Naive thymus-derived CD8-positive, alpha-beta T cell (primary cell): Measurements from ENCODE around the gene SNAPC2. TPM values are rescaled to one million over a fixed set of nuclear protein-coding genes. Genes with fewer than 3 reads are reported as not detected.
A peak's percentile ranks its signal among the peaks of the same experiment; 100 is the strongest.
"Not testable (repeated sequence)": the region's sequence is repeated elsewhere in the genome, so short reads cannot be mapped to it uniquely, and the experiment has no call there.

Experiments
- ATAC-seq, 2 donors: fragments of 150-1000 bp; cut with Tn5 transposase in 1 of 2; sonication (Bioruptor Pico), chemical (Tn5 transposase) in 1 of 2; 1 replicate in 1 of 2; 2 replicates in 1 of 2; pipeline ENCODE4 v1.10.0; 2021; ENCODE audit warnings: mild to moderate bottlenecking in 2 of 2, moderate library complexity in 2 of 2
- POLR2A ChIA-PET: fragments of 350-600 bp; sonication (Branson Sonifier 250); formaldehyde crosslinking; loops from one replicate; lab custom pipeline; 2021; ENCODE audit warnings: antibody characterized with exemption; lab: Charles Lee
- DNase-seq, 10 donors: peaks; one replicate each; pipeline versions ENCODE4 v3.0.0 to v3.0.0-alpha.2; 2020 to 2022
- H3K27ac Mint-ChIP-seq, 10 donors: one replicate each; pipeline ENCODE4 v1.8.0; 2020 to 2022; ENCODE audit warnings: mild to moderate bottlenecking in 10 of 10, mixed read lengths in 10 of 10, moderate library complexity in 4 of 10, inconsistent platforms in 1 of 10
- H3K27me3 Mint-ChIP-seq, 5 donors: one replicate each; pipeline ENCODE4 v1.8.0; 2021 to 2022; ENCODE audit warnings: mixed read lengths in 5 of 5
- H3K36me3 Mint-ChIP-seq, 3 donors: one replicate each; pipeline ENCODE4 v1.8.0; 2020 to 2022; ENCODE audit warnings: mixed read lengths in 3 of 3, mild to moderate bottlenecking in 2 of 3, inconsistent platforms in 1 of 3
- H3K4me1 Mint-ChIP-seq, 4 donors: one replicate each; pipeline ENCODE4 v1.8.0; 2021 to 2022; ENCODE audit warnings: mixed read lengths in 4 of 4
- H3K4me3 Mint-ChIP-seq, 10 donors: one replicate each; pipeline ENCODE4 v1.8.0; 2020 to 2022; ENCODE audit warnings: mild to moderate bottlenecking in 10 of 10, mixed read lengths in 10 of 10, moderate library complexity in 6 of 10, inconsistent platforms in 1 of 10
- H3K9me3 Mint-ChIP-seq, 9 donors: one replicate each; pipeline ENCODE4 v1.8.0; 2020 to 2022; ENCODE audit warnings: mixed read lengths in 9 of 9, mild to moderate bottlenecking in 3 of 9, inconsistent platforms in 1 of 9, moderate library complexity in 1 of 9
- polyA plus RNA-seq, 3 donors: library from polyadenylated mRNA; unstranded; fragments of 300-500 nt; fragmentation: Illumina TruSeq; gene quantifications; one replicate each; pipeline ENCODE4 v1.2.3, GENCODE V29; 2021
- total RNA-seq, 8 experiments: library from RNA in 2 of 8; stranded (reverse) in 2 of 8; gene quantifications; one replicate each; pipeline ENCODE4 v1.2.3 and lab custom pipeline; 2021 to 2026

The SNAPC2 gene
- total and polyA plus RNA-seq, 5 experiments from 2014 or later: 11.4 to 19.9 (median 14.3) TPM

DNA sequence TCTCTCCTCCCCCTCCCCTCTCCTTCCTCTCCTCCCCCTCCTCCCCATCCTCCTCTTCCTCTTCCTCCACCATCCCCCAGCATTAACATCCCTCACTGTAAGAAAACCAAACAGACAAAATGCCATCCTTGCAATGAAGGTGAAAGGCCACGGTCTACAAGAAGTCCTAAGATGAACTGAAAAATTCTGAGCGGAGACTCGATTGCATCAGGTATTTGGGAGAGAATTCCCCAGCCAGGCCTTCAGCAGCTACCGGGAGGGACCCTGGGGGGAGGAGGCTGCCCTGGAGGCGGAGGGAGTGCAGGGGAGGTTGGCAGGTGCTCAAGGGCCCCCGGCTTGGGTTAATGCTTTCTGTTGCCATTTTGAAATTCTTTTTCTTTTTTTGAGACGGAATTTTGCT lies 33.4 kb downstream of the SNAPC2 start:
- H3K9me3 Mint-ChIP-seq: no peaks in the 10 kb centered on the region
- POLR2A ChIA-PET: no interaction called here
- H3K4me1 Mint-ChIP-seq: no peaks in the 10 kb centered on the region
- DNase-seq: no peak
- peaks cover 0 to 4% (median 0%) of the 10 kb centered on the region in 3 donors for H3K36me3 Mint-ChIP-seq
- H3K27ac Mint-ChIP-seq: no peak overlapping the region
- no peak overlapping the region for H3K4me3 Mint-ChIP-seq
- no peaks in the 10 kb centered on the region for H3K27me3 Mint-ChIP-seq
- ATAC-seq: no peak

DNA sequence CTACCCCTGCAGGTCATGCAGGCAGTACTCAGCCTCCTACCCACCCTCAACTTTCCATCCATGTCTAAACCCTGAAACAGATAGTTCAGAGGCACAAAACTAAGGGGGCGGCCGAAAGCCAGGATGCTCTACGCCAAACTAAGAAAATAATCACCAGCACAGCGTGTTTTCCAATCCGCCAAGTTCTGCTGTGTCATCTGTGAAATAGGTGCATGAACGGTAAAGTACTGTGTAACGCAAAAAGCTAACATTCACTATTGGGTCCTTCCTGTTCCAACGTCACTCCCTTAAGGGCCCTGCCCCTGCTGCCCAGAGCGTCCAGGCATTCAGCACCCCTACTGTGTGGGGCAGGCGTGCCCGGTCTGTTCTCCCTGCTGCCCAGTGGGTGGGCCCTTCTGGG lies 35.6 kb downstream of the SNAPC2 start:
- no peak overlapping the region for H3K4me3 Mint-ChIP-seq
- no peak for ATAC-seq
- H3K4me1 Mint-ChIP-seq: no peaks in the 10 kb centered on the region
- H3K27me3 Mint-ChIP-seq: no peaks in the 10 kb centered on the region
- H3K27ac Mint-ChIP-seq: peak overlapping the region in 1 of 10 donors; percentile 49
- peaks cover 0 to 11% (median 0%) of the 10 kb centered on the region in 3 donors for H3K36me3 Mint-ChIP-seq
- DNase-seq: no peak
- H3K9me3 Mint-ChIP-seq: no peaks in the 10 kb centered on the region
- POLR2A ChIA-PET: no interaction called here

DNA sequence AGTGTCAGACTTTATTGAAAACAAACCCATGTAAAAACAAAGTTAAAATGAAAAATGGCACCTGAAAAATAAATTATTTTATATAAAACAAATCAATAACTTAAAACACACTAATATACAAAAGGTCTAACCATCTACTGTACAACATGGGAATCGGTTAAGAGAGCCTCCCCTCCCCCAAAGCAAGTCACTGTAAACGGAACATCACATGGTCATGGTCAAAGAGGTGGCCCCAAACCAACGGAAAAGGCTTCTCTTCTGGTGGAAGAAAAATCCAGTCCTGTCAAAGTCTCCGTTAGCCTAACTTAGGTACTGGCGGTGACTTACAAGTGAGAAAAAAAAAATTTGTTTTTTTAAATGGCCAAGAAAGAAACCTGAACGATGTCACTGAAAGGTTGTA lies 39.1 kb downstream of the SNAPC2 start:
- Mint-ChIP-seq H3K36me3 (peaks cover 0 to 32% (median 2%) of the 10 kb centered on the region in 3 donors), H3K9me3 (no peaks in the 10 kb centered on the region), H3K4me1 (no peaks in the 10 kb centered on the region), H3K27me3 (no peaks in the 10 kb centered on the region), H3K27ac (peak overlapping the region in 2 of 10 donors; percentile 4 to 37), H3K4me3 (no peak overlapping the region)
- DNase-seq (no peak), ATAC-seq (no peak)
- POLR2A ChIA-PET: interaction anchor here (0.7 kb wide), 1 partner anchor 16 kb away, joined by 3 read pairs; no protein-coding TSS in a partner anchor

DNA sequence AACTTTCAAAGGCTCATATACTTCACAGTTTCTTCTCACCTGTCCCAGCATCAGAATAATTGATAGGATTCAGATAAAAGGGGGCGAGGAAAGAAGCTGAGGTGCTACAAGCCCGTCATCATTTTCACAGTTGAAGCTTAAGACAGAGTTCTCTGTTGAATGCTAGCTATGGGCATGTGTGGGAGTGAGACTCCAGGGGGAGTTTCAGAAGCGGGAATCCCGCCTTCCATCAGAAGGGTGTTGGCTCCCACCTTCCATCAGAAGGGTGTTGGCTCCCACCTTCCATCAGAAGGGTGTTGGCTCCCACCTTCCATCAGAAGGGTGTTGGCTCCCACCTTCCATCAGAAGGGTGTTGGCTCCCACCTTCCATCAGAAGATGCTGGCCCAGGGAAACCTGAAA lies 40.9 kb downstream of the SNAPC2 start:
- not testable (repeated sequence) for H3K27me3 Mint-ChIP-seq, H3K4me1 Mint-ChIP-seq, ATAC-seq, H3K4me3 Mint-ChIP-seq, H3K9me3 Mint-ChIP-seq, H3K27ac Mint-ChIP-seq
- H3K36me3 Mint-ChIP-seq: peaks cover 0 to 43% (median 2%) of the 10 kb centered on the region in 3 donors
- peak in 1 of 10 donors; percentile 32 for DNase-seq
- POLR2A ChIA-PET: interaction anchor here (0.6 kb wide), 1 partner anchor 358 kb away, joined by 3 read pairs; no protein-coding TSS in a partner anchor

DNA sequence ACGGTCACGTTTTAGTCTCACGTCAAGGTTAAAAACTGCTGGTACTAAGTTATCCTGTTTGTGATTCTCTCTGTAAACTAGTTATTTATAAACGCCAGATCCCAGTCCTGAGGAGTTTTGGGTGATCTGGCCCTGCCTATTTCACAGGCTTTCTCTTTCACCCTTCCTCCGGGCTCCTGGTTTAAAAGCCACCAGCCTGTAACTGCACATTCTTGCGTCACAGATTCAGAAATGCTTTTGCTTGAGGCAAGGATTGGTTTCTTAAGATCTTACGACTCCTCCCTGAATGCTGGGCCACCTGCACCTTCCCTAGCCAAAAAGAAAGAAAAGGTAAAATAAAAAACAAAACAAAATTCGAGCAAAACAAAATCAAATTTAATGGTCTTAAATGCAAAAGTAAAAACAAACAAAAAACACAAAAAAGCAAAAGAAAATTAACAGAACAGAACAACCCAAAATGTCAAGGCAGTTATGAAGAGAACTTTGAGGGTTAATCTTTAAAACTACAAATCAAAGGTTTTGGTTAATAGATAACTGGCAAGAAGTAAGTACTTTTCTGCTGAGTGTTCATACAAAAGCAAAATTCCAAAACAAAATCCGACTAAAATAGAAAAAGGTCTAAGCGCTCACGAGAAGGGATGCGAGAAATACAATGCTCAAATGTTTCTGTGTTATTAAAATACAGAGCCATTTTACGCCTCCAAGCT lies 41.9 kb downstream of the SNAPC2 start:
- POLR2A ChIA-PET: no interaction called here
- no peaks in the 10 kb centered on the region for H3K9me3 Mint-ChIP-seq
- DNase-seq (no peak), ATAC-seq (no peak)
- H3K4me3 Mint-ChIP-seq: no peak overlapping the region
- H3K36me3 Mint-ChIP-seq: peaks cover 0 to 47% (median 2%) of the 10 kb centered on the region in 3 donors
- H3K27me3 Mint-ChIP-seq: no peaks in the 10 kb centered on the region
- peak overlapping the region in 3 of 10 donors; percentile 1 to 43 (median 6) for H3K27ac Mint-ChIP-seq
- no peaks in the 10 kb centered on the region for H3K4me1 Mint-ChIP-seq

DNA sequence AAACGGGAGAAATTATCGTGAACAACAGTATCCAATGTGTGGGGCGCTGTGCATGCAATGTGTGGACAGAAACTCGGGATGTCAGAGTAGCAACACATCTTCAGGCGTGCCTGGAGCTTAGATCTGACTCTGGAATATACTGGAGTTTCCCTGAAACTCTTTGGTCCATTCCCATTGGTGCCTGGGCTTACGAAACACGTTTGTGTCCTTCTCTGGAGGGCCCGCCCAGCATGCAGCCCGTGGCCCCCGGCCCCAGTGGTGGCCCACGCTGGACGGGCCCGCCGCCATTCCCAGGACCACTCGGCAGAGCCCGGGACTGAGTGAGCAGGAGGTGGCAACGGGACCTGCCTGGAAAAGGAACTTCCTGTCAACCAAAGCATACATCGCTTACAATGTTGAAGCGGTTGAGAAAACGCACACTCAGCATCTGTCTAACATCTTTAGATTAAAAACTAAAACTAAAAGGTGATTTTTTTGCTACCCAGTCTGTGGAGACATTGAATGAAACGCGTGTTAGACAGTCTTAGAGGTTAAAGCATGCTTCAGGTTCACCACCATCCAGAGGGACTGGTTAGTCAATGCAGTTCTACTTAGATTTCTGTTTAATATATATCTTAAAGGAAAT lies 42.6 kb downstream of the SNAPC2 start:
- POLR2A ChIA-PET: no interaction called here
- no peaks in the 10 kb centered on the region for H3K9me3 Mint-ChIP-seq
- H3K36me3 Mint-ChIP-seq: peaks cover 0 to 52% (median 5%) of the 10 kb centered on the region in 3 donors
- H3K27me3 Mint-ChIP-seq: no peaks in the 10 kb centered on the region
- peak overlapping the region in 1 of 10 donors; percentile 43 for H3K27ac Mint-ChIP-seq
- DNase-seq (no peak), ATAC-seq (no peak)
- H3K4me3 Mint-ChIP-seq: no peak overlapping the region
- H3K4me1 Mint-ChIP-seq: no peaks in the 10 kb centered on the region

DNA sequence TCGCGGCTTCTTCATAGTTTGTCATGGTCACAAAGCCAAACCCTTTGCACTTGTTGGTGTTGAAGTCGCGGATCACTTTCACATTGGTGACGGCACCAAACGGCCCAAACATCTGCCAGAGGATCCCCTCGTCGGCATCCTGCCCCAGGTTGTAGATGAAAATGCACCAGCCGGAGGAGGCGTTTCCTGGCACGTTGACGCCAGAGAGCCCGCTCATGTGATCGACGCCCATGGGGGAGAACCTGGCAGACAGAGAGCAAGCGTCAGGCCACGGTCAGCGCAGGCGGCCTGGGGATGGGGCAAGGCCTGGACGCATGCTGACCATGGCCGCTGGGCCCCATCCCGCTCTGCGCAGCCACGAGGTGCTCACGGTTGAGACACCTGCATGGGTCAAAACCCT lies 43.4 kb downstream of the SNAPC2 start:
- ATAC-seq (no peak), DNase-seq (peak in 1 of 10 donors; percentile 52)
- Mint-ChIP-seq H3K4me1 (no peaks in the 10 kb centered on the region), H3K27ac (peak overlapping the region in 1 of 10 donors; percentile 14), H3K4me3 (no peak overlapping the region), H3K9me3 (no peaks in the 10 kb centered on the region), H3K36me3 (peaks cover 0 to 61% (median 5%) of the 10 kb centered on the region in 3 donors), H3K27me3 (no peaks in the 10 kb centered on the region)
- POLR2A ChIA-PET: no interaction called here

DNA sequence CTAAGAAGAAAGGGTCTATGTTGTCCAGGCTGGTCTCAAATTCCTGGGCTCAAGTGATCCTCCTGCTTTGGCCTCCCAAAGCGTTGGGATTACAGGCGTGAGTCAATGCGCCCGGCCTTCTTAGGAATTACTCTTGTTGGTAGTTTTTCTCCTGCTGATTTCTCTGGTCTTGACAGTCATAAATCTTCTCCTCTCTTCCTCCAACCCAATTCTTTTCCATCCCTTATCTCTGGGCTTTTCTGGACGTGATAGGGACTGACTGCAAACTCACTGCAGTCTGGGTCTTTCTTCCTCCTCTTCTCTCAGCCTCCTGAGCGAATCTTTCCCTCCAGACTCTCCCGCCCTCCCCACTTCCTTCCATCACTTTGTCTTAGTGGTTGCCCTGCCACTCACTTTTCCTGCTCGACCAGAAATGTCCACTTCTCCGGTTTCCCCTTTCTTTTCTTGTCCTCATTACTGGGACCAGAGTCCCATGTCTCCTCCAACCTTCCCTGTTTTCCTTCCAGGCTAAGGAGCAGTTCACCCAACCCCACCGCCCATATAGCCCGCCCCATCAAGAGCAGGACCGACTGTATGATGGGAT lies 45.2 kb downstream of the SNAPC2 start:
- peak overlapping the region in 3 of 10 donors; percentile 21 to 69 (median 54) for H3K27ac Mint-ChIP-seq
- ATAC-seq (no peak), DNase-seq (no peak)
- POLR2A ChIA-PET: no interaction called here
- no peaks in the 10 kb centered on the region for H3K27me3 Mint-ChIP-seq
- H3K4me3 Mint-ChIP-seq: no peak overlapping the region
- H3K4me1 Mint-ChIP-seq: no peaks in the 10 kb centered on the region
- H3K9me3 Mint-ChIP-seq: no peaks in the 10 kb centered on the region
- peaks cover 0 to 60% (median 5%) of the 10 kb centered on the region in 3 donors for H3K36me3 Mint-ChIP-seq

DNA sequence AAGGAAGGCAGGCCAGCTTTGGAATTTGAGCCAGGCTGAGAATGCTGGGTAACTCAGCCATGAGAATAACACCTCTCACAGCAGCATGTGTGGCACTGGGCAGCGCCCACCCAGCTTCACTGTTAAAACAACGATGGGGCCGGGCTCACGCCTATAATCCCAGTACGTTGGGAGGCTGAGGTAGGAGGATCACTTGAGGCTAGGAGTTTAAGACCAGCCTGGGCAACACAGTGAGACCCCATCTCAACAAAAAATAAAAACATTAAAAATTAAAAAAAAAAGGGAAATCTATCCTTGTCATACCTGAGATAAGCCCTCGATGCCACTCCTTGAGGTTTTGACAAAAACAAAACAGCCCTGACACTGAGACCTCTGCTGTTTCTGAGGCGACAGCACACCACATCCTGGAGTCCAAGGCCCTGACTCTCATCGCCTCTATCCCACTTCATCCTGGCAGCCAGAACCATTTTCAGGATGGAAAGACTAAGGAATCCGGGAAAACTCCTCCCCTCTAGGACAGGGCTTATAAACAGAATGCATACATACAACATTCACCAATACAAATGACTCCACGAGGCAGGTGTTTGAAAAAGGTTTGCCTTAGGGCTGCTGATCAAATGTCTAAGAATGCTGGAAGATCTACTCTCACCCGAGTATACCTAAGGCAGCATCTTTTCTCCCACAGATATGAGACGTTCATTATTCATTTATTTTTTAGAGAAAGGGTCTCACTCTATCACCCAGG lies 46.0 kb downstream of the SNAPC2 start:
- ATAC-seq: no peak
- POLR2A ChIA-PET: no interaction called here
- H3K27ac Mint-ChIP-seq: peak overlapping the region in 3 of 10 donors; percentile 7 to 79 (median 60)

DNA sequence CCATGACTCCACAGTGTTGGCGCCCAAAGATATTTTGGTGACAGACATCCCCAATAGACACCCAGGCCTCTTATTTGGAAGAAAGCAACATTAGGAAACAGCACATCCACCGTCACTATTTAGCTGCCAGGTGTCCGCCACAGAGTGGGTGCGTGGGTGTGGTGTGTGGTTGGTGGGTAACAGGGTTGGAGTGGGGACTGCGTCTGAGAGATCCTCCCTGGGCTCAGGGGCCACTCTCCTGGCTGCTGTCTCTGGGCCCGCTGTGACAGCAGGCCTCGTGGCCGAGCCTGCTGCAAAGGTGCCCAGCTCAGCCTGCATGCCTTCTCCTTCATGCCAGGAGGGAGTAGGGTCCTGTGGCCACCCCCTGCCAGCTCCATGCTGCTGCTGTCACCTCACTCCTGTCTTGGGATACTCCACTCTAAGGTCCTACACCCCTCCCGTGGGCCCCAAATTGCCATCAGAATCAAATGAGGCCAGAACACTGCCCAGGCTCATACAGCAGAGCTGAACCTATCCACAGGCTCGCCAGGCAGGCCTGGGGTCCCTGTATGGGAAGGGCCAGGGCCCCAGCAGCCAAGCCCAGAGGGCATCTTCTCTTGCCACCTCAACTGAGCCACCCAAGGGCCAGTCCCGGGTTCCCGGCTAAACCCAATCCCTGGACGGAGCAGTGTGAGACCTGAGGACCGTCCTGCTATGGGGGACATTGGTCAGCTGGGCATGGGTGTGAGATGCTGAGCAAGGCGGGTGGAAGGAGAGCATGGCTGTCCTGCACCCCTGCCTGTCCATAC lies 48.1 kb downstream of the SNAPC2 start:
- ATAC-seq: no peak

More for the DNA sequence above, 46.0 kb downstream of the SNAPC2 start:
- H3K4me3 Mint-ChIP-seq: no peak overlapping the region
- H3K27me3 Mint-ChIP-seq: no peaks in the 10 kb centered on the region
- H3K4me1 Mint-ChIP-seq: no peaks in the 10 kb centered on the region
- no peaks in the 10 kb centered on the region for H3K9me3 Mint-ChIP-seq
- peaks cover 0 to 58% (median 5%) of the 10 kb centered on the region in 3 donors for H3K36me3 Mint-ChIP-seq
- DNase-seq: no peak

DNA sequence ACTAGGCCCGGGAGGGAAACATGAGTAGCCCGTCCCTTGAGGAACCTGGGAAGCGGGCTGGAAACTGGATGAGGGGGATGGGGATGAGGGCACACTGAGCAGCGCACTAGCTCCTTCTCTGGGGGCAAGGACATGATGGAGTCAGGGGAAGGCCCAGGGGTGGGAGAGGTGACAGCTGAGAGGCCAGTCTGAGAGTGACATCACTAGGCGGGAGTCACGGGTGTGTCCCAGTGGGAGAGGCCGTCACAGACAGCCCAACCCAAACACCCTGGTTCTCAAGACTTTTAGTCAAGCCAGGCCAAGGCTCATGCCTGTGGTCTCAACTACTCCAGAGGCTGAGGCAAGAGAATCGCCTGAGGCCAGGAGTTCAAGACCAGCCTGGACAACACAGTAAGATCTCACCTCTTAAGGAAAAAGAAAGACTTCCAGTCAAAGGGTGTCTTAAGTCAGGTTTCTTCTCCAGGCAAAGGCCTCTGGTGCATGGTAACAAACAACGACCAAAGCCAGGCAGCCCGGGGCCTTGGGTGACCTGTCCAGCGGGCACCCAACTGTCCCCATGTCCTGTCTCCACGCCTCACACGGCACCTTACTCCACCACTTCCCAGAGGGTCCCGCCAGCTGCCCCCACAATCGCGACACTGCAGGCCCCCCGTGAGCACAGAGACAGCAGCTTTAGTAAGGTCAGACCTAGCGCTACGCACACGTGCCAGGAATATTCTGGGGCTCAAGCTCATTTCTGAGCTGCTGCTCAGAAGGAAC lies 48.8 kb downstream of the SNAPC2 start:
- DNase-seq: no peak
- no peaks in the 10 kb centered on the region for H3K4me1 Mint-ChIP-seq
- no peak overlapping the region for H3K4me3 Mint-ChIP-seq
- POLR2A ChIA-PET: no interaction called here
- peak overlapping the region in 1 of 10 donors; percentile 15 for H3K27ac Mint-ChIP-seq
- H3K9me3 Mint-ChIP-seq: no peaks in the 10 kb centered on the region
- ATAC-seq: no peak
- H3K27me3 Mint-ChIP-seq: no peaks in the 10 kb centered on the region
- H3K36me3 Mint-ChIP-seq: peaks cover 0 to 62% (median 3%) of the 10 kb centered on the region in 3 donors

More for the DNA sequence above, 48.1 kb downstream of the SNAPC2 start:
- Mint-ChIP-seq H3K36me3 (peaks cover 0 to 60% (median 5%) of the 10 kb centered on the region in 3 donors), H3K27me3 (no peaks in the 10 kb centered on the region), H3K4me3 (no peak overlapping the region), H3K4me1 (no peaks in the 10 kb centered on the region), H3K9me3 (no peaks in the 10 kb centered on the region), H3K27ac (no peak overlapping the region)
- no peak for DNase-seq
- POLR2A ChIA-PET: no interaction called here
